IMR-90 (cell line): ENCODE data around the gene UTRN. TPM values are rescaled to one million over a fixed set of nuclear protein-coding genes. Genes with fewer than 3 reads are reported as not detected.

Experiments used
- ATAC-seq: fragments of 200-7000 bp; cut with Tn5 transposase; 2 replicates; pipeline ENCODE4 v1.9.1; 2020; ENCODE audit warnings: low read depth, mild to moderate bottlenecking, moderate library complexity
- BruUV-seq: library from RNA; stranded (reverse); fragments of 400-500 nt; replicated peaks from 2 replicates; lab custom pipeline; 2021; lab: Mats Ljungman, UMichigan
- CTCF ChIA-PET: fragments of 300-600 bp; formaldehyde crosslinking; extraction: SDS; loops from one replicate; lab custom pipeline; 2021; ENCODE audit warnings: antibody characterized with exemption; lab: Yijun Ruan, JAX
- POLR2A ChIA-PET: fragments of 300-600 bp; sonication (Branson Sonifier 250); formaldehyde crosslinking; loops from one replicate; lab custom pipeline; 2022; ENCODE audit warnings: antibody characterized with exemption; ENCODE audit not compliant: unreplicated experiment; lab: Charles Lee
- DNase-seq: peaks from one replicate; pipeline ENCODE4 v3.0.0; 2013
- H2AFZ ChIP-seq: replicated peaks from 2 replicates; pipeline ENCODE3; 2013; ENCODE audit warnings: low read length, mild to moderate bottlenecking; ENCODE audit not compliant: poor library complexity
- H2AK5ac ChIP-seq: 2 replicates; pipeline ENCODE4 v1.6.1; 2013; ENCODE audit warnings: low read depth, low read length, inconsistent platforms
- H2AK9ac ChIP-seq: replicated peaks from 2 replicates; pipeline ENCODE3; 2013; ENCODE audit warnings: mild to moderate bottlenecking, low read depth, low read length, moderate library complexity; ENCODE audit not compliant: poor library complexity
- H2BK120ac ChIP-seq: 2 replicates; pipeline ENCODE4 v1.6.1; 2013; ENCODE audit warnings: low read depth, low read length, inconsistent platforms
- H2BK15ac ChIP-seq: 3 replicates; pipeline ENCODE4 v1.6.1; 2013; ENCODE audit warnings: low read depth, low read length, inconsistent platforms
- H2BK20ac ChIP-seq: 2 replicates; pipeline ENCODE4 v1.6.1; 2013; ENCODE audit warnings: low read depth, mild to moderate bottlenecking, inconsistent platforms, low read length, moderate library complexity
- H2BK5ac ChIP-seq: 2 replicates; pipeline ENCODE4 v1.6.1; 2013; ENCODE audit warnings: mild to moderate bottlenecking, low read depth, low read length, inconsistent platforms; ENCODE audit not compliant: poor library complexity, severe bottlenecking
- H3K14ac ChIP-seq: replicated peaks from 2 replicates; pipeline ENCODE4 v1.6.1; 2013; ENCODE audit warnings: low read depth, low read length, inconsistent platforms
- H3K18ac ChIP-seq: 2 replicates; pipeline ENCODE4 v1.6.1; 2013; ENCODE audit warnings: low read depth, low read length, control low read depth
- H3K23ac ChIP-seq: 2 replicates; pipeline ENCODE4 v1.6.1; 2013; ENCODE audit warnings: low read depth, low read length, inconsistent platforms
- H3K27ac ChIP-seq: 2 replicates; pipeline ENCODE4 v1.5.1; 2013; ENCODE audit warnings: mild to moderate bottlenecking, control low read depth, low read length; ENCODE audit not compliant: insufficient read depth
- H3K27me3 ChIP-seq: 2 replicates; pipeline ENCODE4 v1.6.1; 2013; ENCODE audit warnings: low read length; ENCODE audit not compliant: control insufficient read depth, insufficient read depth
- H3K36me3 ChIP-seq: 2 replicates; pipeline ENCODE4 v1.6.1; 2013; ENCODE audit warnings: low read length, mixed read lengths; ENCODE audit not compliant: control insufficient read depth, insufficient read depth
- H3K4ac ChIP-seq: 2 replicates; pipeline ENCODE4 v1.6.1; 2013; ENCODE audit warnings: low read depth, low read length, inconsistent platforms
- H3K4me1 ChIP-seq: 2 replicates; pipeline ENCODE4 v1.6.1; 2013; ENCODE audit warnings: low read length, mixed read lengths; ENCODE audit not compliant: control insufficient read depth, insufficient read depth
- H3K4me2 ChIP-seq: 2 replicates; pipeline ENCODE4 v1.6.1; 2013; ENCODE audit warnings: low read depth, mild to moderate bottlenecking, control low read depth, low read length, moderate library complexity
- H3K4me3 ChIP-seq: 2 replicates; pipeline ENCODE4 v1.5.1; 2013; ENCODE audit warnings: low read depth, mild to moderate bottlenecking, control low read depth, low read length, moderate library complexity; ENCODE audit not compliant: insufficient read depth
- H3K56ac ChIP-seq: 2 replicates; pipeline ENCODE4 v1.6.1; 2013; ENCODE audit warnings: low read length, inconsistent platforms; ENCODE audit not compliant: insufficient read depth; ENCODE audit errors: extremely low read depth
- H3K79me1 ChIP-seq, 2 experiments: 2 replicates each; pipeline ENCODE4 v1.6.1; 2013; ENCODE audit warnings: low read length in 2 of 2, inconsistent platforms in 1 of 2, low read depth in 1 of 2
- H3K9ac ChIP-seq: 2 replicates; pipeline ENCODE4 v1.6.1; 2013; ENCODE audit warnings: low read depth, low read length, control low read depth
- H3K9me1 ChIP-seq: 2 replicates; pipeline ENCODE4 v1.6.1; 2013; ENCODE audit warnings: low read length, inconsistent platforms; ENCODE audit not compliant: insufficient read depth
- H3K9me3 ChIP-seq: 2 replicates; pipeline ENCODE4 v1.6.1; 2013; ENCODE audit warnings: low read length; ENCODE audit not compliant: control insufficient read depth, insufficient read depth
- H4K20me1 ChIP-seq: 2 replicates; pipeline ENCODE4 v1.6.1; 2013; ENCODE audit warnings: low read length, inconsistent platforms; ENCODE audit not compliant: insufficient read depth
- H4K5ac ChIP-seq: 2 replicates; pipeline ENCODE4 v1.6.1; 2013; ENCODE audit warnings: mild to moderate bottlenecking, low read depth, low read length, control low read depth
- H4K8ac ChIP-seq, 2 experiments: 2 replicates each; pipeline ENCODE4 v1.6.1; 2013; ENCODE audit warnings: low read depth in 2 of 2, low read length in 2 of 2, control low read depth in 1 of 2, inconsistent platforms in 1 of 2
- H4K91ac ChIP-seq: 2 replicates; pipeline ENCODE4 v1.6.1; 2013; ENCODE audit warnings: low read depth, low read length, inconsistent platforms; ENCODE audit not compliant: insufficient read depth
- BHLHE40 ChIP-seq: fragments of 150-350 bp; IDR thresholded peaks from 2 replicates; pipeline ENCODE4 v1.6.1; 2016; ENCODE audit warnings: mild to moderate bottlenecking, low read depth, low read length
- CEBPB ChIP-seq: IDR thresholded peaks from 2 replicates; pipeline ENCODE4 v1.6.1; 2012; ENCODE audit warnings: low read depth, low read length, improper control_type of control experiment
- CHD1 ChIP-seq: IDR thresholded peaks from 2 replicates; pipeline ENCODE4 v1.6.1; 2012; ENCODE audit warnings: low read depth, low read length, improper control_type of control experiment
- FOS ChIP-seq: fragments of 150-350 bp; IDR thresholded peaks from 2 replicates; pipeline ENCODE4 v1.6.1; 2016; ENCODE audit warnings: low read depth, low read length
- MAFK ChIP-seq: IDR thresholded peaks from 2 replicates; pipeline ENCODE4 v1.6.1; 2012; ENCODE audit warnings: low read depth, low read length, improper control_type of control experiment
- MAZ ChIP-seq: IDR thresholded peaks from 2 replicates; pipeline ENCODE4 v1.6.1; 2012; ENCODE audit warnings: low read depth, mild to moderate bottlenecking, low read length, improper control_type of control experiment, moderate library complexity, borderline replicate concordance
- MXI1 ChIP-seq: IDR thresholded peaks from 2 replicates; pipeline ENCODE4 v1.6.1; 2012; ENCODE audit warnings: low read depth, mild to moderate bottlenecking, low read length, moderate library complexity, borderline replicate concordance
- NFE2L2 ChIP-seq: fragments of 150-350 bp; IDR thresholded peaks from 2 replicates; pipeline ENCODE4 v1.6.1; 2016; ENCODE audit warnings: low read depth, mild to moderate bottlenecking, low read length
- POLR2A ChIP-seq: IDR thresholded peaks from 2 replicates; pipeline ENCODE4 v1.6.1; 2012; ENCODE audit warnings: mild to moderate bottlenecking, low read depth, low read length
- RAD21 ChIP-seq: IDR thresholded peaks from 2 replicates; pipeline ENCODE4 v1.6.1; 2012; ENCODE audit warnings: low read length, improper control_type of control experiment
- RCOR1 ChIP-seq: IDR thresholded peaks from 2 replicates; pipeline ENCODE4 v1.6.1; 2012; ENCODE audit warnings: mild to moderate bottlenecking, low read length, improper control_type of control experiment; ENCODE audit not compliant: insufficient replicate concordance
- RFX5 ChIP-seq: IDR thresholded peaks from 2 replicates; pipeline ENCODE4 v1.8.0; 2012; ENCODE audit warnings: low read depth, mild to moderate bottlenecking, low read length, moderate library complexity
- SMC3 ChIP-seq: fragments of 150-350 bp; IDR thresholded peaks from 2 replicates; pipeline ENCODE4 v1.6.1; 2016; ENCODE audit warnings: low read depth, mild to moderate bottlenecking, antibody characterized with exemption, low read length, moderate library complexity
- WGBS, 2 experiments: methylation state at CpG; one replicate each; pipeline versions ENCODE4 v1.1.5 to v1.1.7; 2013; ENCODE audit warnings: missing lambda C conversion rate in 2 of 2; ENCODE audit not compliant: insufficient read length in 1 of 2; ENCODE audit errors: extremely low coverage in 2 of 2; 5-methylcytosine and 5-hydroxymethylcytosine counted together
- dilution Hi-C: fragments of 300-500 bp; cut with HindIII; formaldehyde crosslinking; loops from one replicate; pipeline ENCODE4 v1.14.3; 2018; ENCODE audit warnings: low sequenced_read_pairs; ENCODE audit not compliant: unreplicated experiment
- in situ Hi-C: fragments of 300-500 bp; cut with MboI; formaldehyde crosslinking; loops from 3 replicates; pipeline ENCODE4 v1.14.3; 2019; ENCODE audit warnings: low sequenced_read_pairs, inconsistent platforms, mixed read lengths
- intact Hi-C: fragments of 100-400 bp; cut with micrococcal nuclease; formaldehyde crosslinking; loops from 2 replicates; pipeline ENCODE4 v1.10.0; 2022
- polyA plus RNA-seq, 3 experiments: library from polyadenylated mRNA; depleted of rRNA; stranded (reverse); fragments of >200 nt; gene quantifications; 2 replicates each; pipeline ENCODE4 v1.2.3, GENCODE V29; 2012; ENCODE audit warnings: low replicate concordance in 1 of 3
- total RNA-seq: library from RNA; depleted of rRNA; stranded (reverse); fragments of >200 nt; gene quantifications from 2 replicates; pipeline ENCODE4 v1.2.3, GENCODE V29; 2012
- TF ChIP-seq, protein P1 (sequence below): fragments of 150-350 bp; IDR thresholded peaks from 2 replicates; pipeline ENCODE4 v1.6.1; 2017; ENCODE audit warnings: mild to moderate bottlenecking, antibody characterized with exemption, low read length, low read depth
- TF ChIP-seq, protein P2 (sequence below): conservative IDR thresholded peaks from 2 replicates; pipeline ENCODE4 v1.5.1; 2012; ENCODE audit warnings: mild to moderate bottlenecking, low read depth, low read length, improper control_type of control experiment
- TF ChIP-seq, protein P3 (sequence below): fragments of 150-350 bp; IDR thresholded peaks from 2 replicates; pipeline ENCODE4 v1.6.1; 2016; ENCODE audit warnings: low read depth, mild to moderate bottlenecking, low read length, moderate library complexity, borderline replicate concordance

Gene UTRN
- total and polyA plus RNA-seq, 2 of the 4 experiments (the other 2 are of a cell fraction) = 17.3 to 83.5 TPM

DNA sequence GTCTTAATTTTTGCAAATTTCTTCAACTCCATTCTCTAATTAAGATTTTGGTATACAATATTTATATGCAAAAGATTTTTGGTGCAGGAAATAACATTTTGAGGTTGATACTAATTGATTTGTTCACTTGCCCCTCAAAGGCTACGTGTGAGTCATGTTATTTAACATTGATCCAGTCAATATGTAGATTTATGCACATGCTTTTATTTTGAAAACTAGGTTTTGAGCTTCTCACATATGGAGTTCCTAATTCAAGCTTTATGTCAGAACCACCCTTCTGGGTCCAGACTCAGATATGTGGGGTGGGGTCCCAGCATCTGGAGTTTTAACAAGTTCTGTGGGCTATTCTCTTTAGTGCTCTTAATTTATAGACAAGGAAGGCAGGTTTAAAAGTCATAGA, 13.8 kb downstream of the UTRN start:
- Histone ChIP-seq H3K9me1 (peaks cover 13% of the 10 kb centered on the region), H2BK20ac (no peak overlapping the region), H3K4me3 (no peak overlapping the region), H2AFZ (no peak overlapping the region), H4K91ac (no peak overlapping the region), H4K20me1 (peaks cover 5% of the 10 kb centered on the region; the same call in 1 of the 2 replicates), H3K9me3 (no peaks in the 10 kb centered on the region), H3K4ac (no peak overlapping the region), H3K18ac (no peak overlapping the region), H3K79me1 (peaks cover 53 to 74% of the 10 kb centered on the region in 2 experiments), H3K27me3 (no peaks in the 10 kb centered on the region), H3K4me2 (no peak overlapping the region), H3K4me1 (peaks cover 15% of the 10 kb centered on the region), H2AK9ac (no peak overlapping the region), H3K56ac (no peak overlapping the region), H2BK120ac (no peak overlapping the region), H3K23ac (no peak overlapping the region), H3K27ac (no peak overlapping the region), H4K5ac (no peak overlapping the region), H2AK5ac (no peak overlapping the region), H3K36me3 (peaks cover 5% of the 10 kb centered on the region), H4K8ac (no peak overlapping the region), H3K9ac (no peak overlapping the region), H3K14ac (no peak overlapping the region), H2BK5ac (no peak overlapping the region), H2BK15ac (no peak overlapping the region)
- WGBS, 2 experiments = no CpG with 5 or more reads among the region's 1 CpG
- in situ Hi-C loops (no loop called here), dilution Hi-C loops (no loop called here), intact Hi-C loops (no loop called here)
- POLR2A ChIA-PET = no interaction called here
- TF ChIP-seq MXI1 = no peak
- TF ChIP-seq CEBPB = no peak
- no peak for TF ChIP-seq RCOR1
- TF ChIP-seq MAFK = no peak
- no peak for TF ChIP-seq POLR2A
- no peak for TF ChIP-seq NFE2L2
- TF ChIP-seq, protein P1, sequence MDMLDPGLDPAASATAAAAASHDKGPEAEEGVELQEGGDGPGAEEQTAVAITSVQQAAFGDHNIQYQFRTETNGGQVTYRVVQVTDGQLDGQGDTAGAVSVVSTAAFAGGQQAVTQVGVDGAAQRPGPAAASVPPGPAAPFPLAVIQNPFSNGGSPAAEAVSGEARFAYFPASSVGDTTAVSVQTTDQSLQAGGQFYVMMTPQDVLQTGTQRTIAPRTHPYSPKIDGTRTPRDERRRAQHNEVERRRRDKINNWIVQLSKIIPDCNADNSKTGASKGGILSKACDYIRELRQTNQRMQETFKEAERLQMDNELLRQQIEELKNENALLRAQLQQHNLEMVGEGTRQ = no peak
- TF ChIP-seq SMC3 = no peak
- TF ChIP-seq RFX5 = no peak
- no peak for TF ChIP-seq MAZ
- TF ChIP-seq FOS = no peak
- TF ChIP-seq CHD1 = no peak
- TF ChIP-seq, protein P2, sequence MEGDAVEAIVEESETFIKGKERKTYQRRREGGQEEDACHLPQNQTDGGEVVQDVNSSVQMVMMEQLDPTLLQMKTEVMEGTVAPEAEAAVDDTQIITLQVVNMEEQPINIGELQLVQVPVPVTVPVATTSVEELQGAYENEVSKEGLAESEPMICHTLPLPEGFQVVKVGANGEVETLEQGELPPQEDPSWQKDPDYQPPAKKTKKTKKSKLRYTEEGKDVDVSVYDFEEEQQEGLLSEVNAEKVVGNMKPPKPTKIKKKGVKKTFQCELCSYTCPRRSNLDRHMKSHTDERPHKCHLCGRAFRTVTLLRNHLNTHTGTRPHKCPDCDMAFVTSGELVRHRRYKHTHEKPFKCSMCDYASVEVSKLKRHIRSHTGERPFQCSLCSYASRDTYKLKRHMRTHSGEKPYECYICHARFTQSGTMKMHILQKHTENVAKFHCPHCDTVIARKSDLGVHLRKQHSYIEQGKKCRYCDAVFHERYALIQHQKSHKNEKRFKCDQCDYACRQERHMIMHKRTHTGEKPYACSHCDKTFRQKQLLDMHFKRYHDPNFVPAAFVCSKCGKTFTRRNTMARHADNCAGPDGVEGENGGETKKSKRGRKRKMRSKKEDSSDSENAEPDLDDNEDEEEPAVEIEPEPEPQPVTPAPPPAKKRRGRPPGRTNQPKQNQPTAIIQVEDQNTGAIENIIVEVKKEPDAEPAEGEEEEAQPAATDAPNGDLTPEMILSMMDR = no peak
- TF ChIP-seq BHLHE40 = no peak
- TF ChIP-seq, protein P3, sequence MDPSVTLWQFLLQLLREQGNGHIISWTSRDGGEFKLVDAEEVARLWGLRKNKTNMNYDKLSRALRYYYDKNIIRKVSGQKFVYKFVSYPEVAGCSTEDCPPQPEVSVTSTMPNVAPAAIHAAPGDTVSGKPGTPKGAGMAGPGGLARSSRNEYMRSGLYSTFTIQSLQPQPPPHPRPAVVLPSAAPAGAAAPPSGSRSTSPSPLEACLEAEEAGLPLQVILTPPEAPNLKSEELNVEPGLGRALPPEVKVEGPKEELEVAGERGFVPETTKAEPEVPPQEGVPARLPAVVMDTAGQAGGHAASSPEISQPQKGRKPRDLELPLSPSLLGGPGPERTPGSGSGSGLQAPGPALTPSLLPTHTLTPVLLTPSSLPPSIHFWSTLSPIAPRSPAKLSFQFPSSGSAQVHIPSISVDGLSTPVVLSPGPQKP = no peak
- TF ChIP-seq RAD21 = no peak
- CTCF ChIA-PET = interaction anchor here (0.9 kb wide), 1 partner anchor 183 kb away, joined by 3 read pairs; no protein-coding TSS in a partner anchor
- DNase-seq (no peak), ATAC-seq (no peak)
- BruUV-seq = no TSS peak
